Hematopoietic multipotent progenitor cell treated with erythropoietin and hydrocortisone succinate and interleukin-3 and kit ligand, for 8 days (in vitro differentiated cells): Measurements from ENCODE around the gene E2F6.

Experiments
- DNase-seq: peaks from one replicate; pipeline ENCODE4 v3.0.0-alpha.2; 2015

Gene E2F6

GRCh38 chr2:11456251-11456650 lies 9.7 kb downstream of the E2F6 start:
- DNase-seq = no peak

- no peak for DNase-seq
These were observed 11.1 kb downstream of the E2F6 start for GRCh38 chr2:11454824-11455223.

- no peak for DNase-seq
These were observed 15.2 kb downstream of the E2F6 start for GRCh38 chr2:11450791-11451190.

GRCh38 chr2:11446733-11447248 lies 19.2 kb downstream of the E2F6 start:
- DNase-seq = peak; percentile 73

GRCh38 chr2:11444737-11445136 lies 21.2 kb downstream of the E2F6 start:
- DNase-seq = no peak

- no peak for DNase-seq
These were observed 27.3 kb downstream of the E2F6 start for GRCh38 chr2:11438555-11439080.

- DNase-seq = no peak
These were observed 28.4 kb downstream of the E2F6 start for GRCh38 chr2:11437602-11438001.

- DNase-seq = no peak
These were observed 30.9 kb downstream of the E2F6 start for GRCh38 chr2:11435036-11435435.

- DNase-seq = no peak
These were observed 31.5 kb downstream of the E2F6 start for GRCh38 chr2:11434443-11434842.

- DNase-seq = no peak
These were observed 32.1 kb downstream of the E2F6 start for GRCh38 chr2:11433822-11434221.

GRCh38 chr2:11430729-11431128 lies 35.2 kb downstream of the E2F6 start:
- DNase-seq = no peak

GRCh38 chr2:11427224-11427623 lies 38.7 kb downstream of the E2F6 start:
- no peak for DNase-seq

GRCh38 chr2:11422901-11423435 lies 43.0 kb downstream of the E2F6 start:
- no peak for DNase-seq

GRCh38 chr2:11422491-11422865 lies 43.5 kb downstream of the E2F6 start:
- DNase-seq = no peak

- DNase-seq = no peak
These were observed 44.0 kb downstream of the E2F6 start for GRCh38 chr2:11421863-11422490.

GRCh38 chr2:11420671-11421070 lies 45.3 kb downstream of the E2F6 start:
- DNase-seq = no peak

- DNase-seq = no peak
These were observed 45.8 kb downstream of the E2F6 start for GRCh38 chr2:11420190-11420589.

- DNase-seq = no peak
These were observed 46.2 kb downstream of the E2F6 start for GRCh38 chr2:11419781-11420180.

- DNase-seq = peak; percentile 67
These were observed 47.9 kb downstream of the E2F6 start for GRCh38 chr2:11417946-11418585.

GRCh38 chr2:11416931-11417330 lies 49.0 kb downstream of the E2F6 start:
- DNase-seq = no peak

GRCh38 chr2:11416186-11416585 lies 49.8 kb downstream of the E2F6 start:
- no peak for DNase-seq

- DNase-seq = no peak
These were observed 51.4 kb downstream of the E2F6 start for GRCh38 chr2:11414372-11415124.

GRCh38 chr2:11412449-11412810 lies 53.5 kb downstream of the E2F6 start:
- no peak for DNase-seq
